K562 (cell line): ENCODE measurements around the gene CEMIP2. TPM values are rescaled to one million over a fixed set of nuclear protein-coding genes. Genes with fewer than 3 reads are reported as not detected.

Experiments
- ATAC-seq: fragments of 200-7000 bp; cut with Tn5 transposase; 3 replicates; pipeline ENCODE4 v1.9.1; 2020; ENCODE audit warnings: moderate library complexity
- BruUV-seq: library from RNA; stranded (reverse); fragments of 400-500 nt; replicated peaks from 2 replicates; lab custom pipeline; 2021; lab: Mats Ljungman, UMichigan
- CTCF ChIA-PET: fragments of 300-600 bp; formaldehyde crosslinking; extraction: SDS; loops from one replicate; lab custom pipeline; 2021; ENCODE audit warnings: low intra/inter-chr PET ratio; lab: Yijun Ruan, JAX
- POLR2A ChIA-PET: fragments of 300-600, 350-650 bp; sonication (Branson Sonifier 250); formaldehyde crosslinking; extraction: SDS; loops from one replicate; lab custom pipeline; 2021; ENCODE audit warnings: antibody characterized with exemption, inconsistent platforms; lab: Yijun Ruan, JAX
- DNase-seq, 4 experiments: peaks; one replicate each; pipeline versions ENCODE4 v3.0.0 to v3.0.0-alpha.2; 2011 to 2018; ENCODE audit warnings: low spot score in 3 of 4, mixed read lengths in 3 of 4; ENCODE audit errors: extremely low read depth in 1 of 4
- FAIRE-seq: peaks from 2 replicates; lab custom pipeline; 2011; peaks lifted over from hg19 to GRCh38; lab: Jason Lieb, UNC
- H2AFZ ChIP-seq: 2 replicates; pipeline ENCODE4 v1.6.0; 2011; ENCODE audit warnings: low read depth, low read length, control low read depth, inconsistent platforms
- H3K27ac ChIP-seq: fragments of 200-600 bp; 3 replicates; pipeline ENCODE4 v1.8.0; 2011; ENCODE audit warnings: low read depth, mild to moderate bottlenecking, control low read depth, inconsistent platforms, low read length, moderate library complexity, mixed read lengths; ENCODE audit errors: extremely low read depth
- H3K27me3 ChIP-seq, 2 experiments: fragments of 300-600 bp in 1 of 2; 2 replicates in 1 of 2; 3 replicates in 1 of 2; pipeline versions ENCODE4 v1.6.0 to v1.8.0; 2011; ENCODE audit warnings: inconsistent platforms in 2 of 2, low read length in 2 of 2, mild to moderate bottlenecking in 1 of 2, mixed read lengths in 1 of 2, moderate library complexity in 1 of 2; ENCODE audit not compliant: control insufficient read depth in 2 of 2, insufficient read depth in 2 of 2
- H3K36me3 ChIP-seq: fragments of 300-600 bp; 3 replicates; pipeline ENCODE4 v1.8.0; 2011; ENCODE audit warnings: mild to moderate bottlenecking, low read length, inconsistent platforms; ENCODE audit not compliant: control insufficient read depth, insufficient read depth
- H3K4me1 ChIP-seq, 2 experiments: fragments of 200-600 bp in 1 of 2; replicated peaks in 1 of 2; 2 replicates in 1 of 2; 3 replicates in 1 of 2; pipeline versions ENCODE4 v1.5.1 to v1.8.0; 2011; ENCODE audit warnings: inconsistent platforms in 2 of 2, low read length in 2 of 2, mild to moderate bottlenecking in 1 of 2, mixed read lengths in 1 of 2, moderate library complexity in 1 of 2; ENCODE audit not compliant: control insufficient read depth in 2 of 2, insufficient read depth in 2 of 2
- H3K4me2 ChIP-seq: 2 replicates; pipeline ENCODE4 v1.6.1; 2011; ENCODE audit warnings: low read length, control low read depth, inconsistent platforms, mixed read lengths; ENCODE audit not compliant: insufficient read depth
- H3K4me3 ChIP-seq: fragments of 200-600 bp; sonication (generic), shearing (Covaris generic); 2 replicates; pipeline ENCODE4 v1.5.1; 2016; ENCODE audit warnings: control low read depth, inconsistent platforms
- H3K79me2 ChIP-seq: fragments of 200-600 bp; 3 replicates; pipeline ENCODE4 v1.8.0; 2011; ENCODE audit warnings: low read length, inconsistent platforms; ENCODE audit not compliant: control insufficient read depth, insufficient read depth
- H3K9ac ChIP-seq, 2 experiments: 2 replicates each; pipeline versions ENCODE4 v1.6.0 to v1.6.1; 2011; ENCODE audit warnings: low read depth in 2 of 2, low read length in 2 of 2, control low read depth in 1 of 2, inconsistent platforms in 1 of 2, mild to moderate bottlenecking in 1 of 2, mixed read lengths in 1 of 2; ENCODE audit not compliant: insufficient read depth in 1 of 2
- H3K9me1 ChIP-seq: one replicate; pipeline ENCODE4 v1.6.0; 2011; ENCODE audit warnings: inconsistent platforms, mild to moderate bottlenecking, low read length, moderate library complexity; ENCODE audit not compliant: control insufficient read depth, insufficient read depth
- H3K9me3 ChIP-seq: replicated peaks from 2 replicates; pipeline ENCODE4 v1.5.1; 2011; ENCODE audit warnings: low read depth, low read length, inconsistent platforms; ENCODE audit not compliant: control insufficient read depth, insufficient read depth
- H4K20me1 ChIP-seq: replicated peaks from 2 replicates; pipeline ENCODE4 v1.6.1; 2011; ENCODE audit warnings: low read length, inconsistent platforms, mixed read lengths; ENCODE audit not compliant: control insufficient read depth, insufficient read depth
- BRD4 ChIP-seq: fragments of 200-600 bp; sonication (generic); IDR thresholded peaks from 2 replicates; pipeline ENCODE4 v1.6.1; 2017; ENCODE audit warnings: inconsistent platforms
- CHD2 ChIP-seq: IDR thresholded peaks from 2 replicates; pipeline ENCODE4 v1.6.1; 2011; ENCODE audit warnings: low read depth, low read length
- ETV6 ChIP-seq, 3 experiments: fragments of 150-350 bp in 1 of 3; sonication (generic) in 1 of 3; formaldehyde crosslinking in 1 of 3; IDR thresholded peaks; 2 replicates each; pipeline versions ENCODE4 v1.6.1 to v1.8.0; 2014 to 2022; ENCODE audit warnings: borderline replicate concordance in 2 of 3, low read depth in 2 of 3, antibody characterized with exemption in 1 of 3, low read length in 1 of 3, mild to moderate bottlenecking in 1 of 3, missing genetic modification reagents in 1 of 3
- MCM5 ChIP-seq: fragments of 450-650 bp; IDR thresholded peaks from 2 replicates; pipeline ENCODE4 v1.6.1; 2016; ENCODE audit warnings: low read depth
- POLR2AphosphoS5 ChIP-seq: IDR thresholded peaks from 2 replicates; pipeline ENCODE4 v1.6.1; 2011; ENCODE audit warnings: mild to moderate bottlenecking, low read depth, low read length, moderate library complexity; ENCODE audit not compliant: control insufficient read depth, insufficient read depth
- RAD51 ChIP-seq: fragments of 450-650 bp; IDR thresholded peaks from 2 replicates; pipeline ENCODE4 v1.7.1; 2016; ENCODE audit warnings: low read depth, mild to moderate bottlenecking, borderline replicate concordance
- RFX7 ChIP-seq: fragments of 250-450 bp; sonication (Bioruptor Pico); IDR thresholded peaks from 2 replicates; pipeline ENCODE4 v1.5.1; 2021; ENCODE audit warnings: mild to moderate bottlenecking
- SETDB1 ChIP-seq: IDR thresholded peaks from one replicate; pipeline ENCODE4 v1.6.1; 2012; ENCODE audit warnings: low read length, control low read depth, inconsistent platforms
- ZC3H8 ChIP-seq: fragments of 450-650 bp; IDR thresholded peaks from 2 replicates; pipeline ENCODE4 v1.6.1; 2017
- ZFP36 ChIP-seq: fragments of 150-350 bp; IDR thresholded peaks from 2 replicates; pipeline ENCODE4 v1.6.1; 2018; ENCODE audit warnings: low read length, low read depth; ENCODE audit not compliant: partially characterized antibody
- ZNF140 ChIP-seq: fragments of 250-450 bp; sonication (Bioruptor Pico); IDR thresholded peaks from 2 replicates; pipeline ENCODE4 v1.8.0; 2021; ENCODE audit warnings: moderate library complexity, mild to moderate bottlenecking, inconsistent platforms
- ZNF165 ChIP-seq: fragments of 250-450 bp; sonication (Bioruptor Pico); IDR thresholded peaks from 2 replicates; pipeline ENCODE4 v1.4.0; 2020; ENCODE audit warnings: borderline replicate concordance
- ZNF23 ChIP-seq: fragments of 250-450 bp; sonication (Bioruptor Pico); IDR thresholded peaks from 2 replicates; pipeline ENCODE4 v1.4.0; 2020; ENCODE audit warnings: mild to moderate bottlenecking
- ZNF316 ChIP-seq: fragments of 450-650 bp; IDR thresholded peaks from 2 replicates; pipeline ENCODE4 v1.6.1; 2016
- ZNF76 ChIP-seq: fragments of 250-450 bp; sonication (Bioruptor Pico); IDR thresholded peaks from 2 replicates; pipeline ENCODE4 v1.4.0; 2020; ENCODE audit warnings: mild to moderate bottlenecking, moderate library complexity, borderline replicate concordance
- WGBS: fragments of 100-300 bp; shearing (Covaris generic); methylation state at CpG from one replicate; pipeline ENCODE4 v1.1.6; 2016; ENCODE audit warnings: low coverage, mixed read lengths; ENCODE audit not compliant: insufficient coverage; ENCODE audit errors: missing lambda C conversion rate; 5-methylcytosine and 5-hydroxymethylcytosine counted together
- in situ Hi-C: fragments of 300-500 bp; cut with MboI; formaldehyde crosslinking; loops from 4 replicates; pipeline ENCODE4 v1.15.0; 2018; ENCODE audit warnings: inconsistent platforms, mixed read lengths
- intact Hi-C: fragments of 100-400 bp; cut with micrococcal nuclease; formaldehyde crosslinking; loops from 2 replicates; pipeline ENCODE4 v1.14.2; 2022
- polyA plus RNA-seq, 8 experiments: library from polyadenylated mRNA; depleted of rRNA in 4 of 8; stranded (reverse) in 5 of 8; unstranded in 3 of 8; fragments of >200 nt; fragmentation: Nextera tagmentation in 2 of 8; fragmentation: Illumina TruSeq in 1 of 8; extraction: Ambion mirVana in 2 of 8; extraction: Trizol in 1 of 8; gene quantifications; 2 replicates each; pipeline versions ENCODE4 v1.2.1 to v1.2.3, GENCODE V29; 2011 to 2014; ENCODE audit warnings: inconsistent platforms in 1 of 8, missing spikeins in 1 of 8
- total RNA-seq, 7 experiments: library from RNA; depleted of rRNA in 6 of 7; stranded (reverse); fragments of >200 nt in 6 of 7; fragmentation: Illumina TruSeq in 2 of 7; extraction: Trizol in 2 of 7; gene quantifications; 2 replicates each; pipeline versions ENCODE4 v1.2.1 to v1.2.3, GENCODE V29; 2011 to 2021; ENCODE audit warnings: low replicate concordance in 1 of 7

CEMIP2 gene
- total and polyA plus RNA-seq, 9 of the 15 experiments (the other 6 are each of a cell fraction or from before 2014, with no cell fraction given) = 5.4 to 29.9 (median 14.2) TPM

DNA sequence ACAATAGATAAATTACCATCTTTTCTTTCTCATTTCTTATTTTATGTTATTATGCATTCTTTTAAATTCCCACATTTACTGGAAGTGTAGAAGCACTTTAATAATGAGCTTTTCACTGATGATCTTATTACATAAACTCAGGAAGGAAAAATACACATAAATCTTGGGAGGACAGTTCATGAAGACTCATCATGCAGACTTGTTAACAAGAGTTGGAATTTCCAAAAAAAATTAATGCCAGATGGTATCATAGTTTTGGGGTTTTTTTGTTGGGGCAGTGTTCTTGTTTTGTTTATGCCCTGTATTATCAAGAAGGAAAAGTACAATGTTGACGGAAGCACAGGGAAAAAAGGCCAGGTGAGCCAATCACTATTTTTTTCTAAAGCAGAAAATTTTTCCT, 35.1 kb downstream of the CEMIP2 start:
- FAIRE-seq = no peak
- Histone ChIP-seq H3K4me3 (no peak overlapping the region), H3K79me2 (no peaks in the 10 kb centered on the region), H3K4me1 (no peaks in the 10 kb centered on the region), H3K9ac (no peak overlapping the region), H3K9me3 (no peaks in the 10 kb centered on the region), H3K27ac (no peak overlapping the region), H3K4me2 (no peak overlapping the region), H3K36me3 (peaks cover 37% of the 10 kb centered on the region; the same call in 1 of the 3 replicates), H3K27me3 (no peaks in the 10 kb centered on the region), H2AFZ (no peak overlapping the region), H3K9me1 (no peaks in the 10 kb centered on the region), H4K20me1 (no peaks in the 10 kb centered on the region)
- in situ Hi-C loops = no loop called here
- intact Hi-C loops = no loop called here
- DNase-seq = no peak
- BruUV-seq = no TSS peak
- POLR2A ChIA-PET = interaction anchor here (1.2 kb wide), 1 partner anchor 34 kb away, joined by 8 read pairs; no protein-coding TSS in a partner anchor
- WGBS = 92% methylated on average over 1 of the region's 1 CpG
- TF ChIP-seq BRD4 (no peak), ZFP36 (no peak), ETV6 (IDR thresholded peaks at IDR 0.05; ENCODE audit: borderline replicate concordance in 1 of 2, low read depth in 2 of 2, low read length in 1 of 2) (no peak), ETV6 (CRISPR knock-in tag; IDR thresholded peaks at IDR 0.05; ENCODE audit: borderline replicate concordance) (no peak)
- TF ChIP-seq, all 486 proteins: peak for 0
- CTCF ChIA-PET = no interaction called here
- ATAC-seq = no peak

DNA sequence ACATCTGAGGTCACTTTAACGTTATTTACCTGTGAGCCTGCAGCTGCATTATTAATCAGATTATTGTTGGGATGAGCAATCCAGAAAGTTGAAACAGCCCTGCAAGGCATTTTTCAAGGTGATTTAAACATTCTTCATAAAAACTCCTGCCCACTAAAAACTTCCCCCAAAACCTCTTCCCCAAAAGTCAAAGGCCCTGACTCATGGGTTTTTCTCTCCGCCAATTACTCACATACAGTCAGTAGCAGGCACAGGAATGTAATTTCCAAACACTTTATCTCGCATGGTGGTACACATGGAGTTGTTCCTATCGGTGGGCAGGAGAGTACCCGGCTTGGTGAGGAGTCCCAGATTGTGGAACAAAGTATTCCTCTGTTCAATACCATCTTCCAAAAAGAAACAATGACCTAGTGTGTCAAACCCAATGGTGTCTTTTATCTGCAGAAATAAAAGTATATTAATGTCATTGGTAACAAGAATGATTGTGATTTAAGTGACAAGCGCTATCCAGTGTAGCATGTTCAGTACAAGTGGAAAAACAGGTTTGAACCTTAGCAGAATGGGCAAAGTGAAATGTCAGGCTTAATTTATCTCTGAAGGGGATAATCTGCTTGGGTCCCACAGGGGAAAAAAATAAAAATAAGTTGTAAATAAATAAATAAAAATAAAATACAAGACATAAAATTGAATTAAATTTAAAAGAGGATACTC, 38.3 kb downstream of the CEMIP2 start:
- H3K27ac ChIP-seq = no peak overlapping the region
- H3K4me2 ChIP-seq = no peak overlapping the region
- H3K36me3 ChIP-seq = peaks cover 40% of the 10 kb centered on the region; the same call in 1 of the 3 replicates
- H2AFZ ChIP-seq = no peak overlapping the region
- FAIRE-seq (no peak), ATAC-seq (no peak), DNase-seq (no peak)
- no peaks in the 10 kb centered on the region for H3K79me2 ChIP-seq
- no peak for TF ChIP-seq MCM5
- TF ChIP-seq ZNF76 (CRISPR knock-in tag) = no peak
- TF ChIP-seq ZC3H8 = no peak
- no peak for TF ChIP-seq ZNF140
- no peak for TF ChIP-seq CHD2
- no peak for TF ChIP-seq POLR2AphosphoS5
- no peak for TF ChIP-seq RFX7 (CRISPR knock-in tag)
- no peak for TF ChIP-seq ZNF23 (CRISPR knock-in tag)
- no peak for TF ChIP-seq SETDB1
- TF ChIP-seq ZNF165 (CRISPR knock-in tag) = no peak
- no peak for TF ChIP-seq RAD51
- TF ChIP-seq ZNF316 = no peak
- no peak overlapping the region for H3K9ac ChIP-seq
- H3K9me1 ChIP-seq = no peaks in the 10 kb centered on the region
- ChIA-PET CTCF (no interaction called here), POLR2A (interaction anchor here (0.6 kb wide), 1 partner anchor 11 kb away, joined by 3 read pairs; no protein-coding TSS in a partner anchor)
- H3K4me1 ChIP-seq = peaks cover 0 to 2% of the 10 kb centered on the region in 2 experiments; a peak in 1 of 5 replicates
- H4K20me1 ChIP-seq = no peaks in the 10 kb centered on the region
- H3K4me3 ChIP-seq = no peak overlapping the region
- 89% methylated on average over 5 of the region's 6 CpGs for WGBS
- no TSS peak for BruUV-seq
- intact Hi-C loops (no loop called here), in situ Hi-C loops (no loop called here)
- H3K27me3 ChIP-seq = no peaks in the 10 kb centered on the region
- H3K9me3 ChIP-seq = no peaks in the 10 kb centered on the region
